Activated naive CD4-positive, alpha-beta T cell treated with Interleukin-2 at 50 U/mL for 16 hours (primary cell): Measurements from ENCODE around the gene RFX2.

Experiments used
- DNase-seq: peaks from one replicate; pipeline ENCODE4 v3.0.0-alpha.2; 2020

Gene RFX2

DNA sequence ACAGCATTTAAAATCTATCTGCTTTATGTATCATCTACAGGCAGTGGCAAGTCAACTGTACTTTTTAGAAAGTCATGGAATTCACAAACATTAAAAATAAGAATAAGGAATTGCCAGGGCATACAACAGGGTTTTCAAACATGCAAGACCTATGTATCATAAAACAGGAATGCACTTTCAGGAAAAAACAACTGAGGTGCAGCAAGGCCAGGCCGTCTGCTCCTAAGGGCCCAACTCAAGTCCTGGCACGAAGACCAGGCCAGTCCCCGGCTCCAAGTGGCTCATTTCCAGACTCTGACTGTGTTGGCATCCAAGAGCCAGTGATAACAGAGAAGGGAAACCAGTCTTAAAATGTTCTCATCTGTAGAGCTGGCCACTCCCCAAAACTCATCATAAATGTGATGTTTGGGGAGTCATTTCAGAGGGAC is 7.1 kb downstream of the RFX2 start:
- DNase-seq = no peak

DNA sequence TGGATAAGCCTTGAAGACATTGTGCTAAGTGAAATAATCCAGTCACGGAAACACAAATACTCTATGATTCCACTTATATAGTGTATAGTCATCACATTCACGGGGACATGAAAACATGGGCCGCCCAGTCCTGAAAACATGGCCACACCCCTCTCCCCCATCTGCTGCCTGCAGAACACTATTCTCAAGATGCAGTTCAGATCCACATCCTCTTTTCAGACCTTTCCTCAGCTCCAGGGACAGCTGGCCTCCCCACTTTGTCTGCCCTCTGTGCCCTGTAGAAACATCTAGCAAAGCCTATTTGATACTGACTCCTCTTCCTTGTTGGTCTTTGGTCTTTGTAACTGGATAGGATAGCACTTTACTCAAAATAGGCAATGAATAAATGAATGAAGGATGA is 8.3 kb downstream of the RFX2 start:
- no peak for DNase-seq

DNA sequence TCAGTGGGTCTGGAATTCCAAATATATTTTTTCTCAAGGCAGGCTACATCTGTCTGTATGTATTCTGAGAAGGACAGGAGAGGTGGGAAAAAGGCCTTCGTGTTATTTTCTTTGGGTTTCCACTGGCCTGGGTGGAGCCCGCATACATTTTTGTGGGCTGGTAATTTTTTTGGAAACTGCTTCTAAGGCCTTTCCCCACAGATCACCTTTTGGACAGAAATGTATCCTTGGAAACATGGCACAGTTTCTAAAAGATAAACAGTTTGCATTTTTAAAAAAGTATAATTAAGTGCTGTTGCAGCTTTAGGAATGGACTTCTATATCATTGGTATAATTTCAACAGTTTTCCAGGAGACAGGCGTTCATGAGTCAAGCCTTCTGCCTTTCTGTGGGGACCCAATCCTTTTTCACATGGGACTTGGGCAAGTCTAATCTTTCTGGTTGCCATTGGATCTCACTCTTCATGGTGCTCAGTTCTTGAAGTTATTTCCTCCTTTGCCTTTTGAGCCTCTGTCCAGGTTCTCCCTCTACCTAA is 8.9 kb downstream of the RFX2 start:
- DNase-seq = no peak

DNA sequence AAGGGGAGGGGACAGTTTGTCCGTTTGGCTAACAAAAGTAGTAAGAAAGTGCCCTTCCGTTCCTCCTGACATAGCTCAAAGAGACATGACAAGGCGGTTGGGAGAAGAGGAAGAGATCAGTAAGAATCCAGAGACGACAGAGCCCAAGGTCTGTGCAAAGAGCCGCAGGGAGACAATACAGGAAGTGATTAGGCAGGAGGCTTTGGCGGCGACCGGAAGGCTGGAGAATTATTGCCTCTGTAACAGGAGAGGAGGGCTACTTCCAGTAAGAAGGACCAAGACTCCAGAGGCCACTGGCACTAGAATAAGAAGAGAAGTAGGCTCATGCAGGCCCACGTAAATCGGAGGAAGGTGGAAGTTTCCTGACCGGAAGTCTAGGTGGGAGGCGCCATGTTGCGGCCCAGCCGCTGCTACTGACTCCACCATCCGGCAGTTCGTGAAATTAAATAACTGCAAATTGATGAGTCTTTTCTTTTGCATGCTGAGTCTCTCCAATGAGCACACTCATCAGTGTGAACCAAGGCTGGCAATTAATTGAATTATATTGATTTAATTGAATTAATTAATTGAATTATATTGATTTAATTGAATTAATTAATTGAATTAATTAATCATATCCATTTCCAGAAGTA is 9.9 kb downstream of the RFX2 start:
- peak; percentile 30 for DNase-seq

DNA sequence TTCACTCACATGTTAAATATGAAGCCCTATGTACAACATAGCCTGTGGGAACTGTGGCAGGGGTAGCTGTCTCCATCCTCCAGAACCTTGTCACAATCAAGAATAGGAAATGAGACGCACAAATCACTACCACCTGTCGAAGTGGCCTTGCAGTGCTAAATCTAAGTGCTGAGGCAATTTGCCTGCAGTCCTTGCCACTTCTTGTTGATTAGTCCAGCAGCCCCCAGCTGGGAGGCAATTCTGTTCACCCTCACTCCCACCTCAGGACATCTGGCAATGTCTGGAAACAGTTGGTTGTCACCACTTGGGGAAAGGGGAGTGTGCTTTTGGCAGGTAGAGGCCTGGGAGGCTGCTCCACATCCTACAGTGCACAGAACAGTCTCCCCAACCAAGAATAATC is 10.7 kb downstream of the RFX2 start:
- DNase-seq = no peak

DNA sequence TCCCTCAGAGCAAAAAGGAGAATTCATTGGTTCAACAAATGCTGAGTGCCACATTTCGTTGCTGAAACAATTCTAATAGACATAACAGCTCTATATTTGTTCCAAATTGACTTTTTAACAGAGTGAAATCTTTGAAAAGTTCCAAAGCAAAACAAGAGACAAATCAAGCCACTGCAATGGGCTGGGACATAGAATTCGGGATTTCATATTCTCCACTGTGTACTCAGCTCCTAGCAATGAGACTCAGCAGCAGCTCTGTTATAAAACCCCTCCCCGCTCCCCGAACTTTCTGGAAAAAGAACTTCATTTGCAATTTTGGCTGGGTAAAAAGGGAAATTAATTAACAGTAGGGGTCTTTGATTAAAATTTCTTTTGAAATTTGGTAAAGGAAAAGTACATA is 11.3 kb downstream of the RFX2 start:
- DNase-seq = no peak

DNA sequence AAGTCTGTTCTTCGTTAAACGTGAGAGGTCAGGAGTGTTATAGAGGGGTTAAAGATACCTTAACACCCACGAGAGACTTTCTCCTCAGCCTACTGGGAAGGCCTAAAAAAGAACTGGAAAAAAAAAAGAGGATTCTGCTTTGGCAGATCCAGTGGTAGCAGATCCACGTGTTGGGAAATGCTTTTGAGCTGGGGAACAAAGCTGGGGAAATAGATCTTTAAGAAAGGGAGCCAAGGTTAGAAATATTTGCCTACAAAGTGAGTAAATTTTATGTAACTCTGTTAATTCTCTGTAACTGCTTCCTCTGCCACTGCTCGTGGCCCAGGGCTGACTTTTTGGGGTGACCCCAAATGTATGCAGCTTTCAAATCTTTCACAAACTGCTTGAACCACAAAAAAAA is 11.7 kb downstream of the RFX2 start:
- DNase-seq = no peak

DNA sequence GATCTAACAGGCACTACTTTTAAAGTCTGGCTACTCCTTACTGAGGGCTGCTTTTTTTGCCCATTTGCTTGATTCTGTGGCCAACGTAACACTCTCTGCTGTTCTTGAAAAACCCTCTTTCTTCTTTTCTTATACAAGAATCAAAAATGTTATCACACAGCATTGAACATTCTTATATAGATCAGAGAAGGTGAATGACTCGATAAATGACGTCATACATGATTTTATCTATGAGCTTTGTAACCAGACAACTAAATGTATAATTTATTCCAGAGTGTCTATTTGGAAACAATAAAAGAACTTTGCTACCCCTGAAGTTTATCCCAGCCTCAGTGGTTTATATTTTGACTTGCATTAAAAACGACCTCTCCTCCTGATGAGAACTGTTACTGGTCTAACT is 12.4 kb downstream of the RFX2 start:
- DNase-seq = no peak

DNA sequence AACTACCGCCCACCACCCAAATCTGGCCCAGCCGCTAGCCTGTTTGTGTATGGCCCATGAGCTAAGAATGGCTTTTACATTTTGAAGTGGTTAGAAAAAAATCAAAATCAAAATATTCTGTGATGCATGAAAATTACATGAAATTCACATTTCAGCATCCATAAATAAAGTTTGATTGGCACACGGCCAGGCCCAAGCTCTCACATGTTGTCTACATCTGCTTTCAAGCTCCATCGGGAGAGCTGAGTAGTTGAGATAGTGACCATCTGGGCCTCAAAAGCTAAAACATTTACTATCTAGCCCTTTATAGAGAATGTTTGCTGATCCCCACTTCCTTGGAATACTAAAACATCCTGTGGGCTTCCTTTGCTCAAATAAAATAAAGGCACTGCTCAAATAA is 14.5 kb downstream of the RFX2 start:
- no peak for DNase-seq

DNA sequence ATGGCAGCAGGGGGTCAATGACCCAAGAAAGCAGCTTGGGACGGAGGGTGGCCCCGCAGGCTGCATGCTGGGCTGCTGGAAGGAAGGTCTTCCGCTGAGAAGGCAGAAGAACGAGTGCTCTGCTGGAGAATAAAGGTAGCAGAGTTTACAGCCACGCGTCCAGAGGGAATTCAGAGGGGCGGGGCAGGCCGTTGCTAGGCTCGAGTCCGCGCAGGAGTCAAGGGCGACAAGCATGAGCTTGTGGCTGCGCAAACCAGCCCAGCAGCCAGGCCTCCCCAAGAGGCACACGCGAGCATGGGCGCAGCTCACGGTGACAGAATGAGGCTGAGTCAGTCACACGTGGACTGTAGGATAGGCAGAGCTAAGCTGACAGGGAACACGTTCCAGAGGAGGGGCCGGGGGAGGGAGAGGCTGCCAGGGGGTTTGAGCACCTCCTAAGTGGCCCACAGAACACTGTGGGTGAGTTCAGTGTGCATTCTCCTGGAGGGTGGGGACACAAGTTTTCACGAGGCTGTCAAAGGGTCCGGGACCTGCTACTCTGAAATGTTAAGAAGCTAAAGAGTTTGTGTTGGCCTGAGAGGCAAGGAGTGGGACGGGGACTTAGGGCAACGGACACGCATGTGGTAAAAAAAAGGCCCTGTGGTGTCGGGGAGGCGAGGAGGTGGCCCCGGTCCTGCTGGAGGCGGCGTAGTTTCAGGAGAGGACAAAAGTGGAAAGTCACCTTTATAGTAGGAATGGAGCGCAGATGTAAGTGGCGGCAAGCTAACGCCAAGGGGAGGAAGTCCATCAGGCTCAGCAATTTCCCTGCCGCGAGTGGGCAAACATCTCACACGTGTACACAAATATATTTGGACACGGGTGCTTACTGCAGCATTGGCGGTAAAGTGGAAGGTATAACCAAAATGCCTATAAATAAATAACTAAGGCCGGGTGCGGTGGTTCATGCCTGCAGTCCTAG is 17.7 kb downstream of the RFX2 start:
- DNase-seq = no peak

DNA sequence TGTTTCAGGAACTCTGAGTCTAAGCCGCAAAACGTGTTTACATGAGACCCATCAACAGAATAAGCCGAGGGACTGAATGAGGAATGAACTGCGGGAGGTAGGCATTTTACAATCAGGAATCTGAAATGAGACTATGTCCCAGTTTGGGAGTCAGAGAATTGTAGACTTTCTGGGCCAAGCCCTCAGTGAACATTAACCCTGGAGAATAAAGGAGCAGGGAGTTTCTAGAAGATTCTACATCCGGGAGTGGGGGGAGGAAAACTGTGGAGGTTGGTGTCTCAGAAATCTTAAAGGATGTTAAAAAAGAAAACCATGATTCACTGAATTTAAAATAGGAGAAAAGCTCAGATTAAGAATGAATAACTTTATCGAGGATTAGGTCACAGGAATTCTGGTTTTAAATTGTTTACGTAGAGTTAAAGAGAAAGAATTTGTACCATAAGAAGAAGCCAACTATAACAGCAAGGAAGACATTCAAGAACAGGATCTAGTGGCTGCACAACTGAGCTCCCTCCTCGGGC is 18.5 kb downstream of the RFX2 start:
- DNase-seq = no peak

DNA sequence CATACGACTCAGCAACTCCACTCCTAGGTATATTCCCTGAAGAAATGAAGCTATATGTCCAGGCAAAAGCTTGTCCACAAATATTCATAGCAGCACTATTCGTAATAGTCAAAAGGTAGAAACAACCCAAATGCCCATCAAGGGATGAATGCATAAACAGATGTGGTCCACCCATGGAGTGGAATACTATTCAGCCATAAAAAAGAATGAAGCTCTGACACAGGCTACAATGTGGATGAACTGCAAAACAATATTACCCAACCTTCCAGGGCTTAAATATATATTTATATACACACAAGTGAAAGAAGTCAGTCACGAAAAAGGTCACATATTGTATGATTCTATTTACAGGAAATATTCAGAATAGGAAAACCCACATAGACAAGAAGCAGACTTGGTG is 19.7 kb downstream of the RFX2 start:
- DNase-seq = no peak

DNA sequence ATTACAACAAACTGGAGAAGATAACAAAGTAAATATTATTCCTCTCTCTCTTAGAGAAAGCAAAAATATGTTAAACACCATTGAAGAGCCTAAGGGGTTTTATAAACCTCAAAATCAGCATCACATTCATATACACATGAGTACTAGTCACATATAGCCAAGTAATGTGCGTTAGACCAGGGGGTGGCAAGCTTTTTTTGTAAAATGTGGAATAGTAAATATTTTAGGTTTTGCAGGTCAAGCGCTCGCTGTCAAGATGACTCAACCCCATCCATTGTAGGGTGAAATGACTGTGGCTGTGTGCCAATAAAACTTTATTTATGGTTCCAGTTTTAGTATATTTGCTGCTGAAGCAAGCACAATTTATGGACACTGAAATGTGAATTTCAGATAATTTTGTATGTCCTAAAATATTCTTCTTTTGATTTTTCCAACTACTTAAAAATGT is 21.7 kb downstream of the RFX2 start:
- no peak for DNase-seq

DNA sequence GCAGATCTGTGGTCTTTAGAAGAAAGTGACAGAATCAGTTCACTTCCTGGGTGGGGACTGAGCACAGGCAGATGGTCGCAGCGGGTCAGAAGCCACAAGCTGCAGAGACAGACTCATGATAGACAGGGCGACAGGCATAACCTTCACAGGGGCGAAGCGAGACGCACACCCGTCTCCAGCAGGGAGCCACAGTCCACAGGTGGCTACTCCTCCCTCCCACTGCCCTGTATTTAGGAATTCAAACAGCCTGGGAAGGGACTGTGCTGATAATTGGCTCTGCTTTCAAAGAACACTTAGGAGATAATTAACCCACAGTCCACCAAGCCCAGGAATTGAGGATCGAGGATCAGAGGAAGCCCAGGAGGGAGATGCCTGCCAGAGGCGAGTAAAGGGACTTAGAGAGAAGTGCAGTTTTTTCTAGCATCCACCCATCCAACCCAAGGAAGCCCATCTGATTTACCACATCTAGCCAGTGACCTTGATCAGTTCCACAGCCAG is 23.2 kb downstream of the RFX2 start:
- no peak for DNase-seq

DNA sequence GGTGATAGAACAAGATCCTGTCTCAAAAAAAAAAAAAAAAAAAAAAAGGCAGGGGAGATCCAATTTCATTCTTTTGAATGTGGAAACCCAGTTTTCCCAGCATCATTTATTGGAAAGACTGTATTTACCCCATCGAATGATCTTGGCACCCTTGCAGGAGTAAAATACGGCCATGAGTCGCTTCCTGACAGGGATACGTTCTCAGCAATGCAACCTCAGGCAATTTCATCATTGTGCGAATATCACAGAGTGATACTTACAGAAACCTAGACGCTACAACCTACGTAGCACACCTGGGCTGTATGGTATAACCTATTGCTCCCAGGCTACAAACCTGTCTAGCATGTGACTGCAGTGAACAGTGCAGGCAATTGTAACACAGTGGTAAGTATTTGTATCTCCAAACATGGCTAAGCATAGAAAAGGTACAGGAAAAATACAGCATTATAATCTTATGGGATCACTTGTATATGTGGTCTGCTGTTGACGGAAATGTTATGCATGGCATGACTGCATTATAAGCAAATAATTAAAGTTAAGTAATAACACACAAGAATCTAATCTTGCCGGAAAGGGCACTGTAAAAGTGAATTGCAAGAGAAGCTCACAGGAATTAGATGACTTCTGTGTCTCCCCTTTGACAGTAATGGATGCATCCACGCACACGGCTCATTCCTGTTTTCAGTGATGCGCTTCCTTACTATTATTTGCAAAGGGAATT is 24.1 kb downstream of the RFX2 start:
- DNase-seq = no peak

DNA sequence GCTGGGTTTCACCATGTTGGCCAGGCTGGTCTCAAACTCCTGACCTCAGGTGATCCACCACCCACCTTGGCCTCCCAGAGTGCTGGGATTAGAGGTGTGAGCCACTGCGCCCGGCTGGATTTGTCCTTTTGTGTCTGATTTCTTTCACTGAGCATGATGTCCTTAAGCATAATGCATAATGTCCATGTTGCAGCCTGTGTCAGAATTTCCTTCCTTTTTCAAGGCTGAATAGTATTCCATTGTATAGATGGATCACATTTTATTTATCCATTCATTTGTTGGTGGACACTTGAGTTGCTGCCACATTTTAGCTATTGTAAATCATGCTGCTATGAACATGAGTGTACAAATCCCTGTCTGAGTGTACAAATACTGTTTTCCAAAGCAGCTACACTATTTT is 25.5 kb downstream of the RFX2 start:
- DNase-seq = no peak

DNA sequence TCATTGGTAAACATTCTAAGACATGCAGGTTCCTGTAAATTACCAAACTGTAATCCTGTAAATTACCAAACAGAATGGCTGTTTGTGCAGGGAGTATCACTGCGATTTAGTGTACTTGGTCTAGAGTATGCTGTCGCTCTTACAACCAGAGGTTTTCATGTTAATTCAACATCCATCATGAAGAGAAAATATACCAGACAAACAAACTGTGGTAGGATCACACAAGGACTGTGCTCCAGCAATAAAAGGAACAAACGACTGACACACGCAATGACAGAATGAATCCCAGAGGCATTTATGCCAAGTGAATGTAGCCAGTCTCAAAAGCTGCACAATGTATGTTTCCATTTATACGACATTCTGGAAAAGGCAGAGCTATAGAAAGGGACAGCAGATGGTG is 31.2 kb downstream of the RFX2 start:
- DNase-seq = no peak

DNA sequence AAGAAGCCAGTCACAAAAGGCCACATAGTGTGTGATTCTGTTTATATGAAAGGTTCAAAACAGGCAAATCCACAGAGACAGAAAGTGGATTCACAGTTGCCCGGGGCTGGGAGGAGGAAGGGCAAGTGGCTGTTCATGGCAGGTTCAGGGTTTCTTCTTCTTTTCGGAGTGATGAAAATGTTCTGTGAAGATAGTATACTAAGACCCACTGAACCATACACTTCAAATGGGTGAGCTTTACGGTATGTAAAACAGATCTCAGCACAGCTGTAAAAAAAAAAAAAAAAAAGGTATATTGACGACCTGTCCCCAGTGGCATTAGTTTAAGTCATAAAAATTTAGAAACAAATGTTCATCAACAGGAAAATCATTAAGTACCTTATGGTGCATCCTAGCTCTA is 32.2 kb downstream of the RFX2 start:
- no peak for DNase-seq

DNA sequence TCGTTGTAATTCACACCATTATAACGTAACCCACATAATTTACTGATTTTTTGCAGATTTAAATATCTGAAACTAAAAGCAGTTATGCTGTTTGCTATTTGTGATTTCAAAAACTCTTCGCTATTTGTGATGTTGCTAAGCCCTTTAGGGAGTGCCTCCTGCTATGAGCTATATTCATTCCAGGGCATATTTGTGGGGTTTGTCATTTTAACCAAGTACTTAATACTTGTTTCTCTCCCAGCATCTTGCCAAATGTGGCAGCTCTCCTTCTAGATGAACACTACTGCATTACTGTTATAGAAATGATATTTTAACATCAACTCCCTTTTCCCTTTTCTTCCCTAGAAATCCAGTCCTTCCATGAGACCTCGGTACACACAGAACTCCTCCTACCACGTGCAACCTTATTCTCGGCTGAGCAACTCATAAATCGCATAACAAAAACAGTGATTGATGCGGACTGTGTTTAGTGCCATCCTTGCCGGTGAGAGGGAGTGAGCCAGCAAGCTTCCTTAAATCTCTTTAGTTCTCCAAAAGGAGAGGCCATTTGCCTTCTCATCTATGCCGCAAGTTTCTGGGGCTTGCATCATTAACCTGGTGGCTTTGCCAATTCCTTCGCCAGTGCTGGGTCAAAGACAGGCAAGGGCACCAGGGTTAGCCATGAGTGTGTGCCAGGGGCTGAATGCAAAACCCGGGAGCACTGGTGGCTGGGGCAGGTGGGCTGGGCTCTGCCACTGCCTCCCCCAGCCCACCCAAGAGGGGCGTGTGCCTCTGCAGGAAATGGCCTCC is 33.4 kb downstream of the RFX2 start:
- no peak for DNase-seq

DNA sequence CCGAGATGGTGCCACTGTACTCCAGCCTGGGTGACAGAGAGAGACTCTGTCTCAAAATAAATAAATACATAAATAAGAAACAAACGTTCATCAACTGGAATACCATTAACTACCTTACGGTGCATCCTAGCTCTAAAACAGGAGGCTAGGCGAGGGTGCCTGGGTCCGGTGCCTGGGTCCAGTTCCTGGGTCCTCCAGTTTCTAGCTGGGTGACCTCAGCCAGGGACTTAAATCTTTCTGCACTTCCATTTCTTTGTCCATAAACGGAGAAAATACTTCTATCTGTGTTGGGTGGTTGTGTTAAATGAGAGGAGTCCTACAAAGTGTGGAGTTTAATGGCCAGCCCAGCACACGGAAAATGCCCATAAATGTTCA is 34.0 kb downstream of the RFX2 start:
- no peak for DNase-seq

DNA sequence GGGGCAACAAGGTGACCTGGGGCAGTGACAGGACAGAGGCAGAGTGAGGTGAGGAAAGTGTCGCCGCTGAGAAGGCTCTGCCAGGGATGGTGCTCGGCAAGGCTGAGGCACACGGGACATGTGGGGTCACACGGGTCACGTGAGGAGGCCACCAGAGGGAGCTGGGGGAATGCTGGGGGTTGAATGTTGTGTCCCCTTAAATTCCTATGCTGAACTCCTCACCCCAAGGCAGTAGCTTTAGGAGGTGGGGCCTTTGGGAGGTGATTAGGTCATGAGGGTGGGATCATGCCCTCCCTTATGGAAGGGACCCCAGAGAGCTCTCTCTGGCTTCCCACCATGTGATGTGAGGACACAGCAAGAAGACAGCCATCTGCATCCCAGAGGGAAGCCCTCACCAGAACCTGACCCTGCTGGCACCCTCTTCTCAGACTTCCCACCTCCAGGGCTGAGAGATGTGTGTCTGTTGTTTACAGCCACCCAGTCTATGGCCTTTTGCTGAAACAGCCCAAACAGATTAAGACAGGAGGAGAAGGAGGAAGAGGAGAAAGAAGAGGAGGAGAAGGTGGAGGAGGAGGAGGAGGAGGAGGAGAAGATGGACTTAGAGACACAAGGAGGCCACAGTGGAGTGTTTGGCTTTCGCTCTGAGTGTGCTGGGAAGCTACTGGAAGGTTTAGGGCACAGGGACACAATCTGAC is 35.4 kb downstream of the RFX2 start:
- no peak for DNase-seq
